PFSK-1 (cell line): Measurements from ENCODE around the gene CNPY3.

Experiments
- POLR2AphosphoS5 ChIP-seq: IDR thresholded peaks from 2 replicates; pipeline ENCODE4 v1.6.1; 2012; ENCODE audit warnings: low read depth, mild to moderate bottlenecking, control low read depth, low read length, moderate library complexity
- SIN3A ChIP-seq: IDR thresholded peaks from 2 replicates; pipeline ENCODE4 v1.6.1; 2012; ENCODE audit warnings: mild to moderate bottlenecking, low read length, moderate library complexity, borderline replicate concordance; ENCODE audit not compliant: insufficient read depth

DNA sequence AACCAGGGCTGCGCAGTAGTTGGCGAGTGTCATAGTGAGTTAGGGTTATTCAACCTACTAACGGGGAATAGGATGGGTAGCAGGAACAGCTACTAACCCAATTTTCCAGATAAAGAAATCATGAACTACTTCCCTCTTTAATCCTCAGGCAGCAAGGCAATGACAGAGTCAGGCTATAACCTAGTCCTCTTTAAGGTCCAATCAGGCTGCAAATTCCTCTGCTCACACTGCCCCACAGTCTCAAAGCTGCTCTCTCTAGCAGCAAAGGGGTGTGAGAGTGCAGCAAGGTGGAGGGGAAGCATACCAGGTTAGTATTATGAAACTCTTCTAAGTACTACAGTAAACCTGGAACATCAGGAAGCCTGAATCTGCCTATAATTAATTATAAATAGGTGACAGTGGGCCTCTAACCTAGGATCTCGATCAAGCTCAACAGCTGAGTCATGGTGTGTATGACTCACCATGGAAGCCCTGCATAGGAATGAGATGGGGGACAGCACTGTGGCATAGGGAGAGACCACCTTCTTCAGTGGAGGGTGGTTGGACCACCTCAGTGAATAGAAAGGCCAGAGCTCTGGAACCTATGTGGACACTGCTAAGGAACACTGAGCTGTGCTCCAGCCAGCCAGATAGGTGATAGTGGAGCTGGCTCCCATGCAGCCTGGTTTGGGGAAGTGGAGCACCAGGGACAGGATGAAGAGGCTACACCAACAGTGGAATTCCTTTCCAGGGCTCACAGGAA lies 41.8 kb downstream of the CNPY3 start:
- TF ChIP-seq POLR2AphosphoS5 (no peak), SIN3A (no peak)
